Naive B cell (primary cell): Measurements from ENCODE around the gene EFNB3. TPM values are rescaled to one million over a fixed set of nuclear protein-coding genes. Genes with fewer than 3 reads are reported as not detected.

Source experiments
- ATAC-seq, 2 donors: fragments of 150-1000 bp; cut with Tn5 transposase; 2 replicates each; pipeline ENCODE4 v1.10.0; 2021; ENCODE audit warnings: low read depth in 2 of 2, mild to moderate bottlenecking in 2 of 2, moderate library complexity in 2 of 2
- DNase-seq: peaks from one replicate; pipeline ENCODE4 v3.0.0; 2022
- H3K27ac Mint-ChIP-seq, 6 donors: one replicate each; pipeline ENCODE4 v1.8.0; 2020 to 2022; ENCODE audit warnings: mild to moderate bottlenecking in 6 of 6, mixed read lengths in 6 of 6, moderate library complexity in 5 of 6, inconsistent platforms in 2 of 6
- H3K27me3 Mint-ChIP-seq, 3 donors: one replicate each; pipeline ENCODE4 v1.8.0; 2021 to 2022; ENCODE audit warnings: mixed read lengths in 3 of 3, mild to moderate bottlenecking in 1 of 3
- H3K36me3 Mint-ChIP-seq, 2 donors: one replicate each; pipeline ENCODE4 v1.8.0; 2020 to 2022; ENCODE audit warnings: mixed read lengths in 2 of 2, inconsistent platforms in 1 of 2, mild to moderate bottlenecking in 1 of 2
- H3K4me1 Mint-ChIP-seq, 3 donors: one replicate each; pipeline ENCODE4 v1.8.0; 2020 to 2022; ENCODE audit warnings: mixed read lengths in 3 of 3, inconsistent platforms in 1 of 3, mild to moderate bottlenecking in 1 of 3, moderate library complexity in 1 of 3
- H3K4me3 Mint-ChIP-seq, 8 donors: one replicate each; pipeline ENCODE4 v1.8.0; 2020 to 2022; ENCODE audit warnings: mild to moderate bottlenecking in 8 of 8, mixed read lengths in 8 of 8, moderate library complexity in 8 of 8, inconsistent platforms in 2 of 8
- H3K9me3 Mint-ChIP-seq, 7 donors: one replicate each; pipeline ENCODE4 v1.8.0; 2020 to 2022; ENCODE audit warnings: mixed read lengths in 7 of 7, mild to moderate bottlenecking in 5 of 7, inconsistent platforms in 2 of 7, moderate library complexity in 1 of 7
- polyA plus RNA-seq, 6 donors: library from polyadenylated mRNA; unstranded; fragments of 300-500 nt; fragmentation: Illumina TruSeq; gene quantifications; one replicate each; pipeline ENCODE4 v1.2.3, GENCODE V29; 2021; ENCODE audit warnings: low read depth in 6 of 6

EFNB3 gene
- not detected for polyA plus RNA-seq

- Mint-ChIP-seq H3K27me3 (peaks cover 40 to 74% (median 69%) of the 10 kb centered on the region in 3 donors), H3K4me1 (peaks cover 22 to 23% (median 23%) of the 10 kb centered on the region in 3 donors), H3K27ac (peak within 1 kb of the TSS in 4 of 6 donors; percentile 29 to 95 (median 80)), H3K9me3 (peaks cover 0 to 1% (median 0%) of the 10 kb centered on the region in 7 donors), H3K4me3 (peak within 1 kb of the TSS in 7 of 8 donors; percentile 72 to 87 (median 77)), H3K36me3 (peaks cover 11 to 43% of the 10 kb centered on the region in 2 donors)
- ATAC-seq (peak; percentile 39 to 41), DNase-seq (no peak)
Observed at GRCh38 chr17:7704601-7705268, at the start of gene EFNB3. Gene EFNB3 (plus strand): TSS chr17:7705202. CDS start chr17:7705599, 397 bp downstream.

GRCh38 chr17:7655541-7655840, 49.5 kb upstream of the EFNB3 start:
- no peak for DNase-seq
- H3K36me3 Mint-ChIP-seq = no peaks in the 10 kb centered on the region
- H3K4me1 Mint-ChIP-seq = peaks cover 9 to 18% (median 9%) of the 10 kb centered on the region in 3 donors
- no peaks in the 10 kb centered on the region for H3K9me3 Mint-ChIP-seq
- H3K27me3 Mint-ChIP-seq = peaks cover 13 to 48% (median 33%) of the 10 kb centered on the region in 3 donors
- no peak overlapping the region for H3K27ac Mint-ChIP-seq
- ATAC-seq = peak in 1 of 2 donors; percentile 21
- H3K4me3 Mint-ChIP-seq = no peak overlapping the region

GRCh38 chr17:7656958-7657609, 47.9 kb upstream of the EFNB3 start:
- no peak overlapping the region for H3K4me3 Mint-ChIP-seq
- ATAC-seq (no peak), DNase-seq (no peak)
- peaks cover 0 to 8% (median under 1%) of the 10 kb centered on the region in 3 donors for H3K4me1 Mint-ChIP-seq
- no peaks in the 10 kb centered on the region for H3K36me3 Mint-ChIP-seq
- no peaks in the 10 kb centered on the region for H3K9me3 Mint-ChIP-seq
- peaks cover 11 to 33% (median 18%) of the 10 kb centered on the region in 3 donors for H3K27me3 Mint-ChIP-seq
- peak overlapping the region in 1 of 6 donors; percentile 49 for H3K27ac Mint-ChIP-seq

- Mint-ChIP-seq H3K4me1 (peaks cover 0 to 1% (median 0%) of the 10 kb centered on the region in 3 donors), H3K36me3 (peaks cover 4 to 11% of the 10 kb centered on the region in 2 donors), H3K4me3 (no peak overlapping the region), H3K27me3 (no peaks in the 10 kb centered on the region), H3K27ac (peak overlapping the region in 1 of 6 donors; percentile 30), H3K9me3 (no peaks in the 10 kb centered on the region)
- ATAC-seq (no peak), DNase-seq (no peak)
Observed at GRCh38 chr17:7667656-7668406, 37.2 kb upstream of the EFNB3 start.

- Mint-ChIP-seq H3K4me1 (peaks cover 0 to 1% (median 0%) of the 10 kb centered on the region in 3 donors), H3K9me3 (peaks cover 0 to 5% (median under 1%) of the 10 kb centered on the region in 7 donors), H3K27ac (no peak overlapping the region), H3K4me3 (no peak overlapping the region), H3K27me3 (no peaks in the 10 kb centered on the region), H3K36me3 (peaks cover 9 to 16% of the 10 kb centered on the region in 2 donors)
- no peak for ATAC-seq
- no peak for DNase-seq
Observed at GRCh38 chr17:7668482-7668881, 36.5 kb upstream of the EFNB3 start.

GRCh38 chr17:7673239-7673638, 31.8 kb upstream of the EFNB3 start:
- H3K27me3 Mint-ChIP-seq = no peaks in the 10 kb centered on the region
- H3K4me1 Mint-ChIP-seq = peaks cover 6 to 16% (median 10%) of the 10 kb centered on the region in 3 donors
- no peak for ATAC-seq
- no peak overlapping the region for H3K27ac Mint-ChIP-seq
- H3K36me3 Mint-ChIP-seq = peaks cover 16 to 22% of the 10 kb centered on the region in 2 donors
- H3K4me3 Mint-ChIP-seq = no peak overlapping the region
- no peak for DNase-seq
- peaks cover 0 to 9% (median 5%) of the 10 kb centered on the region in 7 donors for H3K9me3 Mint-ChIP-seq

- no peak for DNase-seq
- no peak overlapping the region for H3K27ac Mint-ChIP-seq
- H3K4me3 Mint-ChIP-seq = peak overlapping the region in 1 of 8 donors; percentile 39
- H3K4me1 Mint-ChIP-seq = peaks cover 13 to 19% (median 16%) of the 10 kb centered on the region in 3 donors
- peaks cover 0 to 9% (median 5%) of the 10 kb centered on the region in 7 donors for H3K9me3 Mint-ChIP-seq
- no peak for ATAC-seq
- H3K27me3 Mint-ChIP-seq = no peaks in the 10 kb centered on the region
- H3K36me3 Mint-ChIP-seq = peaks cover 16 to 22% of the 10 kb centered on the region in 2 donors
Observed at GRCh38 chr17:7674934-7675333, 30.1 kb upstream of the EFNB3 start.

- ATAC-seq (no peak), DNase-seq (no peak)
- Mint-ChIP-seq H3K9me3 (peaks cover 0 to 9% (median 5%) of the 10 kb centered on the region in 7 donors), H3K27me3 (no peaks in the 10 kb centered on the region), H3K4me1 (peaks cover 13 to 27% (median 16%) of the 10 kb centered on the region in 3 donors), H3K36me3 (peaks cover 12 to 22% of the 10 kb centered on the region in 2 donors), H3K27ac (peak overlapping the region in 1 of 6 donors; percentile 44), H3K4me3 (no peak overlapping the region)
Observed at GRCh38 chr17:7676533-7676932, 28.5 kb upstream of the EFNB3 start.

GRCh38 chr17:7677388-7678067, 27.5 kb upstream of the EFNB3 start:
- Mint-ChIP-seq H3K9me3 (peaks cover 0 to 9% (median 5%) of the 10 kb centered on the region in 7 donors), H3K27me3 (no peaks in the 10 kb centered on the region), H3K36me3 (peaks cover 12 to 22% of the 10 kb centered on the region in 2 donors), H3K27ac (peak overlapping the region in 3 of 6 donors; percentile 2 to 32 (median 15)), H3K4me3 (no peak overlapping the region), H3K4me1 (peaks cover 13 to 34% (median 16%) of the 10 kb centered on the region in 3 donors)
- no peak for DNase-seq
- no peak for ATAC-seq

- H3K27me3 Mint-ChIP-seq = no peaks in the 10 kb centered on the region
- H3K36me3 Mint-ChIP-seq = peaks cover 0 to 9% of the 10 kb centered on the region in 2 donors
- H3K27ac Mint-ChIP-seq = peak overlapping the region; percentile 82 to 100 (median 98)
- peaks cover 26 to 66% (median 42%) of the 10 kb centered on the region in 3 donors for H3K4me1 Mint-ChIP-seq
- DNase-seq (no peak), ATAC-seq (no peak)
- H3K4me3 Mint-ChIP-seq = peak overlapping the region; percentile 90 to 100 (median 98)
- no peaks in the 10 kb centered on the region for H3K9me3 Mint-ChIP-seq
Observed at GRCh38 chr17:7684851-7685532, 20.0 kb upstream of the EFNB3 start.

GRCh38 chr17:7685533-7686221, 19.3 kb upstream of the EFNB3 start:
- Mint-ChIP-seq H3K27ac (peak overlapping the region; percentile 97 to 100 (median 99)), H3K9me3 (no peaks in the 10 kb centered on the region), H3K36me3 (peaks cover 0 to 9% of the 10 kb centered on the region in 2 donors), H3K27me3 (no peaks in the 10 kb centered on the region), H3K4me3 (peak overlapping the region; percentile 90 to 100 (median 98)), H3K4me1 (peaks cover 26 to 65% (median 46%) of the 10 kb centered on the region in 3 donors)
- peak; percentile 65 to 69 for ATAC-seq
- DNase-seq = peak; percentile 89
